HG03342 (cell line): ENCODE results near the gene TAGLN2.

Experiments
- ATAC-seq: cut with Tn5 transposase; IDR thresholded peaks from one replicate; pipeline ENCODE4 v1.9.1; 2021; ENCODE audit warnings: mild to moderate bottlenecking, moderate library complexity; ENCODE audit not compliant: unreplicated experiment

Gene TAGLN2

DNA sequence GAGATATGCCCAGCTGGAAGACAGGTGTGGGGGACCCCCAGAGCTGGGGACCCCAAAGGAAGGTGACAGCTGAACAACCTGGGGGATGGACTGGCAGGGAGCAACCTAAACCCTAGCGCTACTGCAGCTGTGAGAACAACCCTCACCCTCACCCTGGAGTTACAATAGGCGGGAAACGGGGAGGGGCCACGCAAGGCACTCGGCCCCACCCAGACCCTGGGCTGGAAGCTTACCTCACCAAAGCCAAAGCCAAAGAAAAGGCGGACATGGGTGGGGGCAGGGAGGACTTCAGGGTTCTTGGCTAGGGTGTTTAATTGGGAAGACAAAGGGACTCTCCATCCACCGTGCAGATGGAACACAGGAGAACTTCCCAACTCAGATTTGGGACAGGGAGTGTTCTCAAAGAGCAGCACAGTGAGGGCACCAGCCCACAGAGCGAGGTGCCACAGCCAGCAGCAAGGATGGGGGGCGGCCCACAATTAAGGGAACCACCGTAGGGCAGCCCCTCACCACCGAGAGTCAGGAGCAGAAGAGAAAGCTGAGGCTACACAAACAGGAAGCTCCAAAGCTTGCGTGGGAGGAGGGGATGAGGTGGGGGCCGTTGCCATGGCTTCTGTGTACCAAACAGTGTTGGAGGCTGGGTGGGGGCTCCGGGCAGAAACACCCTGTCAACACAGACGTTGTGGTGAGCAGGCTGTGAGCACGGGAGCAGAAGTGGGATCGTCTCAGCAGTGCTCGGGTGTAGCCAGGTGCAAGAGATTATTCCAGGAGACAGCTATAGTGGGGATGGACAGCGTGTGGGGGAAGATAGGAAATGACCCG, 1.9 kb downstream of the TAGLN2 start:
- peak; percentile 39 for ATAC-seq

DNA sequence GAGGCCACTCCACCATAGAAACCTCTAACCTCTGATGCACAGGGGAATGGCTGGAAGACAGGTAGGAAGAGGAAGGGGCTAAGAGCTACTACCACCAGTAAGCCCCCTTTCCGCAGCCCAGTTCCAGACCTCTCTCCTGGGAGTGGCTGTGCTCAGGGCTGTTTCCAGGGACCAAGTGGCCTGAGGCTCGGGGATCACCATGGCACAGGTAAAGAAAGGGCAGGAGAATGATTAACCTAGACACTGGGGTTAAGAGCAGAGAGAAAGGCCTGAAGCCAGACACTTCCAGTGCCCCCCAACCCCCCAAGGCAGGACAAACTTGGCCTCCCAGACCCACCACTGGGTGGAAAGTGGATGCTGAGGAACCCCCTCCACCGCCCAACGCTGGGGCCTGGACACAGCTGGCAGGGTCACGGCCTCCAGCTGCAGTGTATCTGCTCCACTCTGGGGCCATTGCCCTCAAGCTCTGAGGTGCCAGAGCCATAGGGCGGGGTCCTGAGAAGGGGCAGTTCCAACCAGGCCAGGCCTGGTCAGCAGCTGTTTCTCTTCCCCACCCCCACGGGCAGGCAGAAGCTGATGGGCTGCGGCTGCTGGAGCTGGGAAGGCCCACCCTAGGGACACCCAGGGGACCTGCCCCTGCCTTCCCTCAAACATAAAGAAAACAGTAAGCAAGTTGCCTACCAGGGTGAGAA, 2.6 kb downstream of the TAGLN2 start:
- ATAC-seq: peak; percentile 2

DNA sequence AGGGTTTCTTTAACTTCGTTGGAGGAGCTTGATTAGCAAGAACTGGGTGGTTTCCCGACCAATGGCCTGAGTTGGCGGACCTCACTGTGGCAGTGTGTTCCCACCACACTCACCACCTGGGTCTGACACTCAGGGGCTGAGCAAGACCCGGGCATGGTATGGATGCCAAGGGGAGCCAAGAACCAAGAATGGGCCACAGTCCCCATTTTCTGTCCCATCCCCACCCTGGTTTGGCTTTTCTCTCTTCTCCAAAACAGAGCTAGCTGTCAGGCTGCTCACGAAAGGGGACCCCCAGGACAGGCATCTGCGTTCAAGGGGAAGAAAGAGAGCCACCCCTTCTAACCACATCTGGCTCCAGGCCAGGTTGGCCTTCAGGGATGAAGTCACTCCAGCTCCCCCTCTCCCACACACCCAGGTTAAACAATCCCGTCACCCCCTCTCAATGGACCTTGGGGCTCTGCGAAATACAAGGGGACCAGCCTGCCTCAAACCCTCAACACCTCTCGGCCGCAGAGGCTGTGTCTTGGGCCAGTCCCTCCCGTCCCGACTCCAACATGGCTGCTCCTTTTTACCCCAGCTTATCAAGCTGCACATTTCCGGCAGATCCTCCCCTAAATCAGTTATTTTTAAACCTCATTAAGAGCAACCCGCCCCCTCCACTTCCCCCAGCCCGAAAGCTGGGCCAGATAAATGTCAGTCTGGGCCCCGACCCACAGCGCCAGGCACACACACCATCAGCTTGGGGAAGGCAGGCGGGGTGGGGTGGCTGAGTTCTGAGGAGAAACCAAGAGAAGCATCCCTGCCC, 3.4 kb downstream of the TAGLN2 start:
- no peak for ATAC-seq

- peak; percentile 26 for ATAC-seq
Observed at GRCh38 chr1:159921251-159921650, 4.1 kb downstream of the TAGLN2 start.

DNA sequence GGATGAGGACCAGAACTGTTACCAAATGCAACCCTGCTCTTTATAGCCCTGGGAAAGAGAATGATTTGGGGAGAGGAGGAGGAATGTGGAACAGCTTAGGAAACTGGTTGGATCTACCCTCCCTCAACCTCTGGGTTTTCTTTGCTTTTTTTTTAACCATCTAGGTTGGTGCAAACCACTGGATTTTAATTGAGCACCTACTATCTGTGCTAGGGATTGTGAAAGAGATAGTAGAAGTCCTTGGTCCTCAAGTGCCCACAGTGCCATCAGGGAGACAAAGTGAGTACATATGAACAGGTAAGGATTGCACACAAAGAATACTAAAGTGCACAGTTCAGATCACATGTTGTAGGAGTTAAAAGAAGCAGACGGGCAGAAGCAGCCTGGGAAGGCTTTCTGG, 4.7 kb downstream of the TAGLN2 start:
- ATAC-seq: no peak

- no peak for ATAC-seq
Observed at GRCh38 chr1:159920202-159920601, 5.1 kb downstream of the TAGLN2 start.

GRCh38 chr1:159919236-159919865, 6.0 kb downstream of the TAGLN2 start:
- no peak for ATAC-seq

DNA sequence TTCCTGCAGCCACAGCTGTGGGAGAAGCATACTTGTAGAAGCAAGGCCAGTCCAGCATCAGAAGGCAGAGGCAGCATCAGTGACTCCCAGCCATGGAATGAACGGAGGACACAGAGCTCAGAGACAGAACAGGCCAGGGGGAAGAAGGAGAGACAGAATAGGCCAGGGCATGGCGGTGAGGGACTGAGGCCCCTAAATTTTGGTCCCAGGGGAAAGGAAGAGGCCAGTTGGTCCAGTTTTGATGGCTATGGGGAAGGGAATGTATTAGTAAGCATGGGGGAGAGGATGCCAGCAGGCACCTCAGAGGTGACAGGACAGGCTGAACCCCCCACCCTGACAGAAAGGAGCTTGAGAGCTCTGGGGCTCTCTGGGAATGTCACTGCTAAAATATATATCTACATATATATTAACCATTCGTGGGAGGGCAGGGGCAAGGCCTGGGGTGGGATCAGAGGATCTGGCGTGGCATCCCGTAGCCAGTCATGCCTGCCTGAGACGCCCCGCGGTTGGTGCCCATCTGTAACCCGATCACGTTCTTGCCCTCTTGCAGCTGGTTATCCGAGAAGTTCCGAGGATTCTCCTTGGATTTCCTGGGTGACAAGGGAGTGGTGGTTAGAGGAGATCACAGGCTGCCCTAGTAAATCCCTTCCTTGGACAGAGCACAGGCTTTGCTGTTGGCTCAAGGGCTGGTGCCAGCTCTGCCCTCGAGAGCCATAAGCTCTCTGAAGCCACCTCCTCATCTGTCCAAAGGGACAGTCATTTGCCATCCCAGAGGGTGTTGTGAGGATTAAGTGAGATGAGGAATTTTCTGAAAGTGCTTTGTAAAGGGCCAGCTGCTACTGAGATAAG, 6.7 kb downstream of the TAGLN2 start:
- no peak for ATAC-seq

DNA sequence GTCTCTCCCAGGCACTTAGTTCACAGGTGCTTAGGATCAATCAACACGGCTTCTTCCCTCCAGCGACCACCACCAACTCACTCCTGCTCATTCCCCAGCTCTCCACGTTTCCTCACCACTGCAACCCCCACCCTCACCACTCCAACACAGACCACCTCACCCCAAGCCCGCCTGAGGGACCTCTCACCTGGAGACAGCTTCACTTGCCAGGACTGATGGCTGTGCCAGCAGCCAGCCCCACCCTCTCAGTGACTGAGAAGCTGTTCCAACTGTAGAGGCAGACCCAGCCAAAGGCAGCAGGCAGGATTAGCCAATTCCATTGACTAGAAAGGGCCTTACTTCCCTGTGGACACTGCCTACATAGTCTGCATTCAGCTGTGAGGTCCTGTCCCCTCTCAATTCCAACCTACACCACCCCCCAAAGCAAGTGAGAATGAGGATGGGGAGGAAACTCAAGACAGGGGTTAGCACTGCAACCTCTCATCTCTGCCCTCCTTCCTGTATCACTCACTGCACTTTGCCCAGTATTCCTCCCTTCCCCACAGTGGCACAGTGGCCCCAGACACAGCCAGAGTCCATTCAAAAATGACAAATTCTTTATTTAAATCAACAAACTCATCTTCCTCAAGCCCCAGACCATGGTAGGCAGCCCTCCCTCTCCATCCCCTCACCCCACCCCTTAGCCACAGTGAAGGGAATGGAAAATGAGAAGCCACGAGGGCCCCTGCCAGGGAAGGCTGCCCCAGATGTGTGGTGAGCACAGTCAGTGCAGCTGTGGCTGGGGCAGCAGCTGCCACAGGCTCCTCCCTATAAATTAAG, 7.6 kb downstream of the TAGLN2 start:
- no peak for ATAC-seq

DNA sequence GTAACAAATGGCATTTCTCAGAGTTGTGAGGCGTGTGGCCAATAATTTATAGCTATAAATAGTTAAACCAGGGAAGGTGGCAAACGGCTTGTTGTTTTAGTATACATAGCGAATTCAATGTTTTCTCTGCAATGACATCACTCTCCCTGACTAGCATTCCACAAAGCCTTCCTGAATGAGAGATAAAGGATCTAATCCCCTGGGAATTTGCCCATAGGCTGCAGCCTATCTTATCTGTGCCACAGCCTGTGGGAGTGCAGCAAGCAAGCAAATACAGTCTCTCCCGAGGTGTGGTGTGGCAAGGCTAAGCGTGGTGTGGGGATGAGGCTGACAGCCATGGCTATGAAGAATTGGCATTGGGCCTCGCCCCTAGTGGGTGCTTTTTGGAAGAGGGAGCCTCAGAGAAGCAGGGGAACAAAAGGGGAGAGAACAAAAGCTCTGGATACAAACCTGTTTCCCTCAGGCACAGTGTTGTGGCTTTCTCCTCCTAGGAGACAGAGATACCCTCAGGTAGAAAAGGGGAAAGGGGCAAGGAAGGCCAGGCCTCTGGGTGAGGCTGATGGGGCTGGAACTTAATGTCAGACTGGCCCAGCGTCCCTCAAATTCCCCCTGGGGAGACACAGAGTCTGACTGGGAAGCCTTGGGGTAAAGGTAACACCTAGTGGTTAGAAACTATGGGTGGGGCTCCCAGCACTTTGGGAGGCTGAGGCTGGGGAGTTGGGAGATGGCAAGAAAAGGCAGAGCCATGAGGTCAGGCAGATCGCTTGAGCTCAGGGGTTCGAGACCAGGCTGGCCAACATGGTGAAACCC, 8.9 kb downstream of the TAGLN2 start:
- ATAC-seq: no peak

DNA sequence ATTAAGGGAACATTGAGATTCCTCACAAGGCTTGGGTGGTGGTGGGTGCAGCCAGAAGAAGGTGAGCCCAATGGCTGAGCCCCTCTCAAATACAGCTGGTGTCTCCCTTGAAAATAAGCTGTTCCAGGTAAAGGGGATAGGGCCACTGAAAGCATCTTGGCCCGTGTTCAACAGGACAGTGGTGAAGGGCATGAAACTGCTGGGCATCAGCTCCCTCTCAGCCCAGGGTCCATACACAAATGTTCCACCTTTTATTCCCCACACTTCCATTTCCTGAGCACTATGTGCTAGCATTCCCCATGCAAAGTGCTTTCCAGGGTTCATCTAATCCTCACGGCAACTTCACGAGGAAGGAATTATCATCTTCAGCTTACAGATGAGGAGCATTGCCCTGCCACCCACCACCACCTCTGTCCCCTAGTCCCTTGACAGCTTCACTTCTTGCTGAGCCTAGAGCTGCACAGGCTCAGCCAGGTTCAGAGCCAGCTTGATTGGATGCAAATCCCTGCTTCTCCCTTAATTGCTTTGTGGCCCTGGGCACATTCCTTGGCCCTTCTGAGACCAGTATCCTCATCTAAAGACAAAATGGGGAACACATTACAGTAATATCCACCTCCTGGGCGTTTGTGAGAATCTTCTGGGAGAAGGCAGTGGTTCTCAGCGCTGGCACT, 9.6 kb downstream of the TAGLN2 start:
- no peak for ATAC-seq

DNA sequence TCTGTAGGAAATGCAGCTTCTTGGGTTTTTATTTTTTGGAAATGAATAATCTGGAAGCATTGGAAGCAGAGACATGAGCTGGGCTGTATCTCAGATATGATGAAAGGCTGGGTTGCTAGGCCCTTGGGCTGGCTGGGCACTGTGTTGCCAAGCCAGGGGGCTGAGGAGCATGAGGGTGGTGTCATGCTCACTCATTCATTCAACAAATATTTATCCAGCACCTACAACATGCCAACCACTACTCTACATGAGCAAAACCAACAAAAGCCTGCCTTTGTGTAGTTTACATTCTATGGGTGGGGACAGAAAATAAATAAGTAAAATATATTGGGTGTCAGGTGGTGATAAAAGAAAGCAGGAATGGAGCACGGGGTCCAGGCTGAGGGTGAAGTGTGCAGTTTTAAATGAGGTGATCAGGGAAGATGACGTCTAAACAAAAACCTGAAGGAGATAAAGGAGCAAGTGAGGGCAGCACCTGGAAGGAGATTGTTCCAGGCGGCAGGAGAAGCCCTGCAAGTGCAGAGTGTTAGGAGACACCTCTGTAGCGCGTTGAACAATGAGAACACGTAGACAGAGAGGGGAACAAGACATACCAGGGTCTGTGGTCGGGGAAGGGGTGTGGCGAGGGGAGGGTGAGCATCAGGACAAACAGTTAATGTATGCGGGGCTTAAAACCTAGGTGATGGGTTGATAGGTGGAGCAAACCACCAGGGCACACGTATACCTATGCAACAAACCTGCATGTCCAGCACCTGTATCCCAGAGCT, 10.9 kb downstream of the TAGLN2 start:
- ATAC-seq: no peak

GRCh38 chr1:159913451-159914192, 11.7 kb downstream of the TAGLN2 start:
- no peak for ATAC-seq

GRCh38 chr1:159911326-159912070, 13.8 kb downstream of the TAGLN2 start:
- ATAC-seq: no peak

- ATAC-seq: no peak
Observed at GRCh38 chr1:159908031-159908940, 17.0 kb downstream of the TAGLN2 start.
